ENCODE results near the gene HOXD8.

GRCh38 chr2:176117823-176118371, 11.6 kb upstream of the HOXD8 start:
- TF ChIP-seq EP300 (IDR thresholded peaks at IDR 0.05) (no peak), CTCF (IDR thresholded peaks at IDR 0.05) (no peak)
